CD14-positive monocyte (primary cell): ENCODE measurements around the gene TMEM150A. TPM values are rescaled to one million over a fixed set of nuclear protein-coding genes. Genes with fewer than 3 reads are reported as not detected.

Experiments used
- DNase-seq, 3 donors: peaks; one replicate each; pipeline ENCODE4 v3.0.0-alpha.2; 2011 to 2022
- H2AFZ ChIP-seq: 2 replicates; pipeline ENCODE4 v1.6.0; 2012; ENCODE audit warnings: mild to moderate bottlenecking, low read depth, low read length, inconsistent platforms; ENCODE audit not compliant: insufficient read depth, poor library complexity, severe bottlenecking
- H3K27ac ChIP-seq, 2 donors: 1 replicate in 1 of 2; 2 replicates in 1 of 2; pipeline ENCODE4 v1.5.1; 2012 to 2013; ENCODE audit warnings: low read length in 2 of 2, control low read depth in 1 of 2, inconsistent platforms in 1 of 2, low read depth in 1 of 2, mild to moderate bottlenecking in 1 of 2
- H3K27me3 ChIP-seq, 2 donors: one replicate each; pipeline versions ENCODE4 v1.6.0 to v1.6.1; 2011 to 2013; ENCODE audit warnings: low read length in 2 of 2; ENCODE audit not compliant: control insufficient read depth in 2 of 2, insufficient read depth in 2 of 2
- H3K36me3 ChIP-seq, 2 donors: replicated peaks in 1 of 2; 1 replicate in 1 of 2; 2 replicates in 1 of 2; pipeline versions ENCODE4 v1.5.1 to v1.6.1; 2012 to 2013; ENCODE audit warnings: low read length in 2 of 2, control low read depth in 1 of 2, inconsistent platforms in 1 of 2, mild to moderate bottlenecking in 1 of 2; ENCODE audit not compliant: insufficient read depth in 2 of 2, control insufficient read depth in 1 of 2
- H3K4me1 ChIP-seq, 2 donors: 1 replicate in 1 of 2; 2 replicates in 1 of 2; pipeline versions ENCODE4 v1.5.1 to v1.6.1; 2012 to 2013; ENCODE audit warnings: low read length in 2 of 2, control low read depth in 1 of 2, inconsistent platforms in 1 of 2, mild to moderate bottlenecking in 1 of 2, moderate library complexity in 1 of 2; ENCODE audit not compliant: insufficient read depth in 2 of 2, control insufficient read depth in 1 of 2
- H3K4me2 ChIP-seq: replicated peaks from 2 replicates; pipeline ENCODE3; 2012; ENCODE audit warnings: low read length, moderate library complexity, mild to moderate bottlenecking; ENCODE audit not compliant: poor library complexity, severe bottlenecking; ENCODE audit errors: extremely low read depth
- H3K4me3 ChIP-seq, 3 experiments: fragments of 200-600 bp in 1 of 3; sonication (generic) in 1 of 3; replicated peaks in 1 of 3; 1 replicate in 2 of 3; 2 replicates in 1 of 3; pipeline ENCODE4 v1.5.1; 2011 to 2013; ENCODE audit warnings: low read length in 3 of 3, mild to moderate bottlenecking in 3 of 3, control low read depth in 2 of 3, low read depth in 2 of 3, inconsistent platforms in 1 of 3, moderate library complexity in 1 of 3
- H3K79me2 ChIP-seq: 2 replicates; pipeline ENCODE4 v1.6.0; 2012; ENCODE audit warnings: mild to moderate bottlenecking, control low read depth, inconsistent platforms, low read length, moderate library complexity; ENCODE audit not compliant: insufficient read depth
- H3K9ac ChIP-seq: 2 replicates; pipeline ENCODE4 v1.6.0; 2017; ENCODE audit warnings: low read length, mild to moderate bottlenecking; ENCODE audit not compliant: insufficient read depth, poor library complexity, severe bottlenecking
- H3K9me3 ChIP-seq, 2 donors: replicated peaks in 1 of 2; 1 replicate in 1 of 2; 2 replicates in 1 of 2; pipeline versions ENCODE4 v1.5.1 to v1.6.1; 2012 to 2013; ENCODE audit warnings: low read length in 2 of 2, control low read depth in 1 of 2; ENCODE audit not compliant: control insufficient read depth in 1 of 2, insufficient read depth in 1 of 2
- H4K20me1 ChIP-seq: 2 replicates; pipeline ENCODE4 v1.6.0; 2012; ENCODE audit warnings: mild to moderate bottlenecking, low read length, control low read depth, moderate library complexity; ENCODE audit not compliant: insufficient read depth
- H3K27ac Mint-ChIP-seq, 7 donors: one replicate each; pipeline ENCODE4 v1.8.0; 2020; ENCODE audit warnings: mild to moderate bottlenecking in 7 of 7, mixed read lengths in 7 of 7, moderate library complexity in 6 of 7, inconsistent platforms in 2 of 7
- H3K27me3 Mint-ChIP-seq, 3 donors: one replicate each; pipeline ENCODE4 v1.8.0; 2021 to 2022; ENCODE audit warnings: low read depth in 3 of 3, mild to moderate bottlenecking in 3 of 3, mixed read lengths in 3 of 3, moderate library complexity in 3 of 3, inconsistent platforms in 1 of 3
- H3K36me3 Mint-ChIP-seq, 2 donors: one replicate each; pipeline ENCODE4 v1.8.0; 2020; ENCODE audit warnings: mixed read lengths in 2 of 2, inconsistent platforms in 1 of 2, mild to moderate bottlenecking in 1 of 2
- H3K4me1 Mint-ChIP-seq: one replicate; pipeline ENCODE4 v1.8.0; 2020; ENCODE audit warnings: mild to moderate bottlenecking, mixed read lengths
- H3K4me3 Mint-ChIP-seq, 2 donors: one replicate each; pipeline ENCODE4 v1.8.0; 2020; ENCODE audit warnings: mild to moderate bottlenecking in 2 of 2, mixed read lengths in 2 of 2, moderate library complexity in 1 of 2
- H3K9me3 Mint-ChIP-seq, 7 donors: one replicate each; pipeline ENCODE4 v1.8.0; 2020 to 2022; ENCODE audit warnings: mixed read lengths in 7 of 7, mild to moderate bottlenecking in 6 of 7, moderate library complexity in 6 of 7, inconsistent platforms in 2 of 7
- CTCF ChIP-seq: fragments of 200-600 bp; IDR thresholded peaks from one replicate; pipeline ENCODE4 v1.8.0; 2022; ENCODE audit warnings: antibody characterized with exemption, mild to moderate bottlenecking
- WGBS: methylation state at CpG from one replicate; pipeline ENCODE4 v1.1.5; 2013; ENCODE audit warnings: missing lambda C conversion rate; ENCODE audit not compliant: insufficient coverage; 5-methylcytosine and 5-hydroxymethylcytosine counted together
- intact Hi-C, 2 donors: fragments of 100-400 bp; cut with micrococcal nuclease; formaldehyde crosslinking; loops; one replicate each; pipeline versions ENCODE4 v1.15.0 to v1.15.1; 2023
- polyA minus RNA-seq: library from RNA; depleted of rRNA, polyadenylated mRNA; stranded (reverse); fragments of >200 nt; gene quantifications from 2 replicates; pipeline ENCODE4 v1.2.3, GENCODE V29; 2012
- polyA plus RNA-seq, 3 donors: library from polyadenylated mRNA; depleted of rRNA in 1 of 3; unstranded in 2 of 3; stranded (reverse) in 1 of 3; fragments of 300-500 nt in 2 of 3; fragments of >200 nt in 1 of 3; fragmentation: Illumina TruSeq in 2 of 3; gene quantifications; 1 replicate in 2 of 3; 2 replicates in 1 of 3; pipeline ENCODE4 v1.2.3, GENCODE V29; 2012 to 2021
- total RNA-seq, 12 experiments: library from RNA in 1 of 12; stranded (reverse) in 1 of 12; fragments of 120-200 nt in 1 of 12; gene quantifications; one replicate each; pipeline ENCODE4 v1.2.4 and lab custom pipeline; 2013 to 2026; ENCODE audit warnings: mixed read lengths in 6 of 12, inconsistent platforms in 1 of 12

The TMEM150A gene
- total RNA-seq (2013) = 15.3 TPM
- polyA plus RNA-seq = 10 to 100 TPM; 24.7 to 29.1 (median 26.6) TPM
- 10.4 and 22.7 TPM in 2 replicates for polyA minus RNA-seq
- 3.3 to 12.2 (median 5.6) reads per million in 11 experiments for total RNA-seq (lab: John Stamatoyannopoulos, UW)

GRCh38 chr2:85602476-85603234, at the start of gene TMEM150A:
TMEM150A (minus strand) TSS chr2:85602698; CDS start chr2:85601948, 750 bp downstream.
- Mint-ChIP-seq H3K4me3 (peak within 1 kb of the TSS; percentile 91 to 94), H3K27me3 (peaks cover 1 to 4% (median 3%) of the 10 kb centered on the region in 3 donors), H3K36me3 (peaks cover 28 to 33% of the 10 kb centered on the region in 2 donors), H3K9me3 (no peaks in the 10 kb centered on the region), H3K27ac (peak within 1 kb of the TSS; percentile 70 to 84 (median 80)), H3K4me1 (peaks cover 40% of the 10 kb centered on the region)
- DNase-seq = peak; percentile 75 to 84 (median 76)
- H4K20me1 ChIP-seq = peaks cover 60% of the 10 kb centered on the region
- H3K36me3 ChIP-seq = peaks cover 21 to 48% of the 10 kb centered on the region in 2 donors
- peak within 1 kb of the TSS; percentile 58 to 95 (median 82) for H3K4me3 ChIP-seq
- peaks cover 23 to 37% of the 10 kb centered on the region in 2 donors for H3K4me1 ChIP-seq
- peak; percentile 59 for TF ChIP-seq CTCF
- peak within 1 kb of the TSS; percentile 18 to 63 for H3K27ac ChIP-seq
- peaks cover 7% of the 10 kb centered on the region for H3K79me2 ChIP-seq
- 0% methylated on average over 73 of the region's 73 CpGs for WGBS
- H3K9ac ChIP-seq = peak within 1 kb of the TSS; percentile 69
- H2AFZ ChIP-seq = peak within 1 kb of the TSS; percentile 89
- peak within 1 kb of the TSS; percentile 99 for H3K4me2 ChIP-seq
- no peaks in the 10 kb centered on the region for H3K27me3 ChIP-seq
- intact Hi-C loops = loop anchor here (5.0 kb wide), 2 partner anchors 35 to 40 kb away; partner anchors contain the start of gene GGCX (in 1 of the 2)
- no peaks in the 10 kb centered on the region for H3K9me3 ChIP-seq

GRCh38 chr2:85652056-85652455, 49.6 kb upstream of the TMEM150A start:
- intact Hi-C loops = no loop called here
- Mint-ChIP-seq H3K9me3 (no peaks in the 10 kb centered on the region), H3K27me3 (peaks cover 0 to 1% (median 0%) of the 10 kb centered on the region in 3 donors), H3K36me3 (peaks cover 74 to 92% of the 10 kb centered on the region in 2 donors), H3K27ac (peak overlapping the region in 1 of 7 donors; percentile 32), H3K4me3 (no peak overlapping the region), H3K4me1 (peaks cover 22% of the 10 kb centered on the region)
- Histone ChIP-seq H3K79me2 (no peaks in the 10 kb centered on the region), H3K27me3 (no peaks in the 10 kb centered on the region), H3K36me3 (peaks cover 48 to 82% of the 10 kb centered on the region in 2 donors), H3K9ac (no peak overlapping the region), H3K4me1 (peaks cover 17% of the 10 kb centered on the region in 2 donors), H3K27ac (no peak overlapping the region), H2AFZ (no peak overlapping the region), H3K9me3 (no peaks in the 10 kb centered on the region), H3K4me2 (no peak overlapping the region), H4K20me1 (no peaks in the 10 kb centered on the region), H3K4me3 (no peak overlapping the region)
- WGBS = no CpG with 5 or more reads among the region's 2 CpGs
- no peak for TF ChIP-seq CTCF
- DNase-seq = no peak
